Fibroblast of skin of right quadriceps (primary cell): ENCODE results near the gene PTPRN2.
"Not testable (repeated sequence)": the region's sequence is repeated elsewhere in the genome, so short reads cannot be mapped to it uniquely, and the experiment has no call there.

Source experiments
- DNase-seq: peaks from one replicate; pipeline ENCODE4 v3.0.0-alpha.2; 2013

PTPRN2 gene

GRCh38 chr7:157499121-157499834 is 1088.3 kb downstream of the PTPRN2 start:
- DNase-seq = no peak

- no peak for DNase-seq
Observed at GRCh38 chr7:157498657-157499056, 1089.0 kb downstream of the PTPRN2 start.

DNA sequence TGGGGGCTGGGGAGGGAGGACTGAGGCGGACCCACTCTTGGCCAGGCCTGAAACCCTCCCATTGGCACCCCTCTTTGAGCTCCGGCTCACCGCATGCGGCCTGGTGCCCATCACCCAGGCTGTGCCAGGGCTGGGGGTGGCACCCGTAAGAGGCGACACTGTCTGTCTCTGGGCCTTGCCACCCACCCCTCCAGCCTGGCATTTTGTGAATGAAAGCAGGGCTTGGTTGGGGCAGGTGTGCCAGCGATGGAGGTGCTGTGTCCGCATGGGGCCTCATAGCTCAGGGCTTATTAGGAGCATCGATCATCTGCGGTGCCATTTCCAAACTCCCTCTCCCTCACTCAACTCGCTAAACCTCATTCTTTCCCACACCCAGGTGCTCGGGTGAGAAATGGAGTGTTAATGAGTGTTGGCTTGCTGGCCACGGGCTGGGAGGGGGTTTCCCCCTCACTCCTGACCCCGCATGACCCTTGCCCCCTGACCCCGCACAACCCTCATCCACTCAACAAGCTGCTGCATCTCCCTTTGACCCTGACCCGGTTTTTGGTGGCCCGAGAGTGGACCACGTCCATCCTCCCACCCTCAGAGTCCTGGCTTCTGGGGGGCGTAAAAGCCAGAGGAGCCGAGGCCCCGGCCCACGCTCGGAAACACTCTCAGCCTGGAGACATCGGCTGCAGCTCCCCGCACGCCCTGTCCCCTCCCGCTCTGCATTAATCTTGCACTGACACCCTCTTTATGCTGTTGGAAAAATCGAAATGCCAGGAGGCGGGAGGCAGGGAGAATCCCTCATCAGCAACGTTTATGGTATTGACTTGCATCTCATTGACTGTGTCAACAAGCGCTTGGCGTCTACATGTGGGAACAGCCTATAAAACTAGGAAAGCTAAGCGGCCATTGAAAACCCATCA is 1089.6 kb downstream of the PTPRN2 start:
- no peak for DNase-seq

- DNase-seq = no peak
Observed at GRCh38 chr7:157497367-157497743, 1090.3 kb downstream of the PTPRN2 start.

DNA sequence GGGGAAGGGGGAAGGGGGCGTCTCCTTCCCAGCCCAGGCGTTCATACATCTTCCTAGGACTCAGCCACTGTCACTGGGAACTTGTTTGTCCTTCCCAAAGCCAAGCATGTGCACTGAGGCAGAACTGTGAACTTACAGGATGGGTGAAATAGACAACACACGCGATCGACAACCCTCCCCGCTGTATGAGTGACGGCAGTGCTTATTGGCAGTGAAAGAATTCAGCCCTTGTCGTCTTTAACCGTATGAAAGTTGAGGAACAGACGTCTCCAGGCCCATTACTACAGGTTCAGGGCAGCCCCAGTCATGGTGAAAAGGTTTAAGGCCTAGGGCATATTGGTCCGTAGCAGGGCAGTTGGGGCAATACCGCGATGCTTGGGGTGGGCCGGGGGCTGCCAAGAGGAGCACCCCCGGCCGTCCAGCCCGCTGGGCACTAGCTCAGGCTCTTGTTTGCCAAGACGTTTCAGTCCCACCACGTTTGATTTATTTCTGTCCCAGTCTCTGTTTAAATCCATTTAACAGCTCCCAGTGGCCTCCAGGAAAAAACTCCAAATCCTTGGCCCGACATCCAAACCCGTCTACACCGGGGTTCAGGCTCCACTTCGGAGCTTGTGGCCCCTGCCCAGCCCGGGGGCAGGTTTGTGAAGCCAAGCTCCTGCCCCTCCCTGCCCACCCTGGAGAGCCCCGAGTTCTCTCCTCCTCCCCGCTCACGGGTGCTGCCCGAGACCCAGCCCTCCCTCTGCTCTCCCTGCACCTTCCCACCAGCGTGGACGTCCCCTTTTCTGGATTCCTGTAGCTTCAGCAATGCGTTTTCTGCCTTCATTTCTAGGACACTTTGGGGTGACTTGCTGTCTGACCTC is 1091.0 kb downstream of the PTPRN2 start:
- DNase-seq = no peak

DNA sequence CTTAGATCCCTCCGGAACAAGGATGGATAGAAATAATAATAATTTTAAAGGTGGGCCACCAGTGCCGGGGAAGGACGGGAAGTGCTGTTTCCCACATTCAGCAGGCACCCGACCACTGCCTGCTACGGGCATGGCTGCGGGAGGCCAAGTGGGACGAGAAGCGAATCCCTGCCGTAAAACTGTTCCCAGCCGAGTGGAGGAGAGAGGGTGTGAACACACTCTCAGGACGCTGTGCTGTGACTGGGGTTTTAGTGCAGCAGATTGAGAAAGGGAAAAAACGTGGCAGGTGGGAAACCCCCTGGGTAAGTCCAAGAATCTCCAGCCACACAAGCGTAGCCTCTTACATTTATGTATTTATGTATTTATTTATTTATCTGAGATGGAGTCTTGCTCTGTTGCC is 1092.0 kb downstream of the PTPRN2 start:
- DNase-seq = no peak

DNA sequence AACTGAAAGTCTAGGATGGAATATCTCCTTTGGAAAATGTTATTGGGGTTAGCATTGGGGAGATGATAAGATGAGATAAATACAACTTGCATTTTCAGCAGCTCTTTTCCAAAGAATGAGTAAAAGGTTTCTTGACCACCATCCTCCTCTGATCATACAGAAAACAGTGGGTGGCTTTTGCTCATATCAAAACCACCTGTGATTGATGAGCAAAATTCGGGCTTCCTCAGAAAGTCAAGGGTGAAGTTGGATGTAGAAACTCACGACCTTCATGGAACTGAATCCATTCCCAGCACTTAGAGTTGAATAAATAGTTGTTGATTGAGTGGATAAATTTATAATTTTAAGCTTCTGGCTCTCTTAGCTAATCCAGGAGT is 1092.5 kb downstream of the PTPRN2 start:
- no peak for DNase-seq

DNA sequence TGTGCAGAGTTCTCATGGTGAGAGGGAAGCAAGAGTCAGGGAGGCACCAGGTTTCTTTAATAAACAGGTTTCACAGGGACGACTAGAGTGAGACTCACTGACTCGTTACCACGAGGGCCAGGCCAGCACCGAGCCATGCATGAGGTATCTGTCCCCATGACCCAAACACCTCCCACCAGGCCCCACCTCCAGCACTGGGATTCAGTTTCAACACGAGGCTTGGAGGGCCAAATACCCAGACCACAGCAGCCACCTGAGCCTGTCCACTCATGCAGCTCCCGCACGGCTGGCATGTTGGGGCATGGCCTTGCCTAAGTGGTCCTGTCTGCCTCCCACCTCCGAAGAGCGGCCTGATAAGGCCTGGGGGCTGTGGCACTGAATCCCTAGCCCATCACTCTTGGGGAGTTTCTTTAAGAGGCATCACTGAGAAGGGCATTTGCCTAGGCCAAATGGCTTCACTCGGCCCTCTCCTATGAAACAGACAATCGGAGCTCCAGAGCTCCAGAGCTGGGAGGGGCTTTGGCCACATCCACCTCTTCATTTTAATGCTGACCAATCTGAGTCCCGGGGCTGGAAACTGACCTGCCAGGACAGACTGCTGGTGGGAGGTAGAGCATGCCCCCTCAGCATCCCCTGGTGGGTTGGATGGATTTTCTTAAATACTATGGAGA is 1093.0 kb downstream of the PTPRN2 start:
- no peak for DNase-seq

DNA sequence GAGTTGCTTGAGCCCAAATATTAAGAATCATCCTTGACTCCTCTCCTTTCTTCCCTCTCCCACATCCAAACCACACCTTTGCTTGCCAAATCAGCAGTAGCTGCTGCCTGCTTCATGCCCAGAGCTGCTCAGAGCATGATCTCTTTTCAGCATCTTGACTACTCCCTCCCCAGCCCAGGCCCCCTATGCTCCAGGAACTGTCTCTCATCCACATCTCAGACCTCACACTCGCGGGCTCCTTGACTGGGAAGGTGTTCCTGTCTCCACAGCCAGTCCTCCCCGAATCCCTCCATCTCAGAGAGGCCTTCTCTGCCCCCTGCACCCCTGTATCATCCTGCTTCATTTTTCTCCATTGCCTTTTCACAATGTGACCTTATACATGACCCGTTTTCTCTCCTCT is 1093.8 kb downstream of the PTPRN2 start:
- DNase-seq = no peak

- no peak for DNase-seq
Observed at GRCh38 chr7:157493017-157493416, 1094.6 kb downstream of the PTPRN2 start.

- peak; percentile 19 for DNase-seq
Observed at GRCh38 chr7:157490465-157490912, 1097.1 kb downstream of the PTPRN2 start.

DNA sequence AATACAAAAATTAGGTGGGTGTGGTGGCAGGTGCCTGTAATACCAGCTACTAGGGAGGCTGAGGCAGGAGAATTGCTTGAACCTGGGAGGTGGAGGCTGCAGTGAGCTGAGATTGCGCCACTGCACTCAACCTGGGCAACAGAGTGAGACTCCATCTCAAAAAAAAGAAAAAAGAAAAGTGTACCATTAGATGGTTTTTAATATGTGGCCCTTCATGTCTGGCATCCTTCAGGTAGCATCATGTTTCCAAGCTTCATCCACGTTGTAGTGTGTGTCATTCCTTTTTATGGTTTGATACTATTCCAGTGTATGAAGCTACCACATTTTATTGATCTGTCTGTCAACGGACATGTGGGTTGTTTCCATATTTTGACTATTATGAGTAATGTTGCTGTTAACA is 1097.8 kb downstream of the PTPRN2 start:
- DNase-seq = not testable (repeated sequence)
